Dedifferentiated amniotic fluid mesenchymal stem cell (primary cell): Measurements from ENCODE around the gene CPM.

Experiments used
- DNase-seq: peaks from one replicate; pipeline ENCODE4 v3.0.0-alpha.2; 2016; ENCODE audit errors: extremely low spot score

The CPM gene

DNA sequence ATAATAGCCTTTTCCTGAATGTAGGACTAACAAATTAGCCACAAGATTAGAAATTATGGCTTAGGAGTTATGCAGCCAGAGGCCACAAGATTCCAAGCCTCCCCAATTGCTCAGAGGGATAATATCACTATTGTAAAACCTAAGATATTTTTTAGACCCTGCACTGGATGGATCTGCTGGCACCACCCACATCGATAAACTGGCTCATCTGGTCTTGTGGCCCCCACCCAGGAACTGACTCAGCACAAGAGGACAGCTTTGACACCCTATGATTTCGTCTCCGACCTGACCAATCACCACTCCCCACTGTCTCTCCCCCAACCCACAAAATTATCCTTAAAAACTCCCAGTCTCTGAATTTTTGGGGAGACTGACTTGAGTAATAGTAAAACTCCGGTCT, 54.7 kb downstream of the CPM start:
- no peak for DNase-seq

DNA sequence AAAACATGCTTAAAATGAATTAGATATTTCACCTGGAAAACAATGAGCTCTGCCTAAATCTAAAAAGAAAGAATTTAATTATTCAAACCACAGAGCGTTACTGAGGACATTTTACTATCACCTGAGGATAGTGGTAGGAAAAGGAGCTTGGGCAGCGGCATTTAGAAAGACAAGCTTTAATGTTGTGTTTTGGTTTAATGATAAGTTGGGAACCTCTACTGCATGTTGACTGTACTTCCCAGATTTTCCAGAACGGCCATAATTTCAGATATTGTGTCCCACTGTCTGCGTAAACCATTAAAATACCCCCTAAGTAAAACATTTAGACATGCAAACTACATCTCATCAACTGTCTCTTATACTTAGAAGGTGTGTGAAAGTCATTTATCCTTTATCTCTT, 55.4 kb downstream of the CPM start:
- DNase-seq = no peak

DNA sequence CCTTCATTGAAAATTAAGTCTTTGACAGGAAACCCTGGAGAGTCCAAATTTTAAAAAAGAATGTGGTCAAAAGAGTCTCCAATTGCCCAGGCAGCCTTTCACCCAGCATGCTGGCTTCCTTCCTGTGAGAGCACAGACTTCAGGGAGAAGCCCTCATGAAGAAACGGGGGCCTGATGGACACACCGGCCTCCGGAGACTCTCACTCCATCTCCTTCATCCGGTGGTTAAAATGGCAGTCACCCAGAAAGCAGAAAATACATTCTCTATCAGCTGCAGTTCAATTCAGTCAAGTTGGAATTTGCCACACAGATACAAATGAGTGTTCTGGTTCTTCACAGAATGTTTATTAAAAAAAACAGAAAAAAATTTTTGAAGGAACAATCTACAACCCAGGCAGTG, 56.5 kb downstream of the CPM start:
- DNase-seq = no peak

DNA sequence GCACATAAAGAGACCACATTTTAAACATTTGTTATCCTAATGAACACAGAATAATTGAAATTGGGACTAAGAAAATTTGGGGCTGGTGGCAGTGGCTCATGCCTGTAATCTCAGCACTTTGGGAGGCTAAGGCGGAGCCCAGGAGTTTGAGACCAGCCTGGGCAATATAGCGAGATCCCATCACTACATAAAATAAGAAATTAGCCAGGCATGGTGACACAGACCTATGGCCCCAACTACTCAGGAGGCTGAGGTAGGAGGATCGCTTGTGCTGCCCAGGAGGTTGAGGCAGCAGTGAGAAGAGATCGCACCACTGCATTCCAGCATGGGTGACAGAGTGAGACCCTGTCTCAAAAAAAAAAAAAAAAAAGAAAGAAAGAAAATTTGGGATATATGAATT, 59.7 kb downstream of the CPM start:
- no peak for DNase-seq

DNA sequence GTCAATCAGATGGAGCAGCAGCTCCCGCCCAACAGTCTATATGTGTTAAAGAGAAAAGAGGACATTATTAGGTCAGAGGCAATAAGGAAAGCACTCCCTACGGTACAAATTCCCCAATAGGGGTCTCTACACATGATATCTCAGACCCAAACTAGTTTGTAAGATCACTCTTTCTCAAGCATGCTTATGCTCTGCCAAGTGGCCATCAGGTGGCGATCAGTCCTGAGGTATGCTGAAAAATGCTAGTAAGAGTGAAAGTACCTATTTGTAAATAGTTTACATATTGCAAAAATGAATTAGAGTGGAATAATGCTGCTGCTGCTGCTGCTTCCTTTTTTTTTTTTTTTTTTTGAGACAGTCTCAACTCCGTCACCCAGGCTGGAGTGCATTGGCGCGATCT, 61.0 kb downstream of the CPM start:
- DNase-seq = no peak

- DNase-seq = no peak
Observed at GRCh38 chr12:68871396-68871795, 61.6 kb downstream of the CPM start.

GRCh38 chr12:68870443-68870842, 62.5 kb downstream of the CPM start:
- no peak for DNase-seq

GRCh38 chr12:68870011-68870410, 63.0 kb downstream of the CPM start:
- no peak for DNase-seq

DNA sequence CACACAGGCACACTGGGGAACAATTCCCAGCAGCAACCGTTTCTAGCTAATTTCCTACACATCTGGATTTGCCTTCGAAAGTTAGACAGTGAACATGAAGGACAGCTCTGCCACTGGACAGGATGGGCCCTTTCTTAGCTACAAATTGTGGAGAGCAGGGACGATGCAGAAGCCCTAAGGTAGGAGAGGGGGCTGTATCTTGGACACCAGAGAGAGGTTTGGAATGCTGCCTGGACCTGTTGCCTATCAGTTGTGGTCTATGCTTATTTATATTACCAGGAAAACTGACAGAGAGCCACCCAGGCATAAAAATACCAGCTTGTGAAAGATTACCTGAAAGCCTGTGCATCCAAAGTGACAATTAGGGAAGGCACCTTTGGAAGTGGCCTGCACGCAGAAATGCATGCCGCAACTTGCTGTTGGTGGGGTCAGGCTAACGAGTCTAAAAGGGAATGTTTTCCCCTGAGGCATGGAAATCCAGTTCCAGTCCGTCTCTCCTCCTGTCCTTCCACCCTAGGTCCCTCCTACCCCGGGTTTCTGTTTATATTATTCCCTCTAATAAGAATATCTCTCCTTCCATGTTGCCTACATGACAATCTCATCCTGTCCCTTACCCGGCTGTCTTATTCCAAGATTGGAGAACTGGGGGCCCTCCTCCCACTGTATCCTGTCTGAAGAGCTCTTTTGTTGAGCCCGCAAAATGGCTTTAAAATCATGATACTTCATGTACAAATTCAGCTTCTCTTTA, 64.8 kb downstream of the CPM start:
- no peak for DNase-seq

GRCh38 chr12:68867606-68868005, 65.4 kb downstream of the CPM start:
- no peak for DNase-seq

DNA sequence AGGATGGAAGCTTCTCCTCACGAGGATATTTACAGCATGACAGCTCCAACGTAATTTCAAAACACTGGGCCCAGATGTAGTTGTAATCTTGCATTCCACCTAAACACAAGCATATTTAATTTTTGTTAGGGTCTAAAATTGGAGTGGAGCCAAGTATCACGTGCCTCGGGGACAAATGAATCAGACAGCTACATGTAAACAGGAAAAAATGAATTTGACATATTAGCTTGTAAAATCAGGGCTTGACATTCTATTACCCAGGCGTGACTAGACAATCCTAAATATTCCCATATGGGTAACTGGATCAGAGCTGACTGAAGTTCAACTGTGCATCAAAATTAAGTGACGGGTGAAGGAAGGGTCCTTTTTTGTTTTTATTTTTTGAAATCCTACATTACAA, 66.0 kb downstream of the CPM start:
- DNase-seq = no peak

DNA sequence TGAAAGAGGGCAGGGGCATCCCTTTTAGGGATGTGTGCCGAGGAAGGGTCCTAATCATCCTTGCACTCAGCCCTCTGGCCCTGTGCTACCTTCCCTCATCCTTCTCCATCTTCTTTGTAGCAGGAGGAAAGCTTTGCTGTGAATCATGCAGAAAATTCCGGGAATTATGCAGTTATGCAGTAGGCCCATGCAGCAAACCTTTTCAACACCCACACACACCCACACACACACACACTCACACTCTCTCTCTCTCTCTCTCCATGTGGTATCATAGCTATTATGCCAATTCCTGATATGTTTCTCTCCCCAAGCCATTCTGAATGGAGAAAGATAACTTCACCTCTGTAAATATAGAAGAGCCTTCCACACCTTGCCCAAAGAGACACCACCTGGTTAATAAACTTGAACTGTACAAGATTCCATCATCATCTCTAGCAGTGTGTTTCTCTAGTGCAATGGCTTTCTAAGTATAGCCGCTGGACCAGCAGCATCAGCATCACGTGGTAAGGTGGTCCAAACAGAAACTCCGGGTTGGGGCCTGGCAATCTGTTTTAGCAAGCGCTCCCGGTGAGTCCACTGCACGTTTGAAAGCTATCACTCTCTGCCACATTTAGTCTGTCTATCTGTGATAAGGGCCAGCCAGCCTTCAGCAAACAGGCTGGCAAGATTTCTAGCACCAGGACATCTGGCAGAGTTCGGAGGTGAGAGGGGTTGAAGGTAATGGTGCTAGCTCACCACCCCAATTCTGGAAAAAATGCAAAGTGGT, 67.4 kb downstream of the CPM start:
- no peak for DNase-seq

- DNase-seq = no peak
Observed at GRCh38 chr12:68864604-68865003, 68.4 kb downstream of the CPM start.

DNA sequence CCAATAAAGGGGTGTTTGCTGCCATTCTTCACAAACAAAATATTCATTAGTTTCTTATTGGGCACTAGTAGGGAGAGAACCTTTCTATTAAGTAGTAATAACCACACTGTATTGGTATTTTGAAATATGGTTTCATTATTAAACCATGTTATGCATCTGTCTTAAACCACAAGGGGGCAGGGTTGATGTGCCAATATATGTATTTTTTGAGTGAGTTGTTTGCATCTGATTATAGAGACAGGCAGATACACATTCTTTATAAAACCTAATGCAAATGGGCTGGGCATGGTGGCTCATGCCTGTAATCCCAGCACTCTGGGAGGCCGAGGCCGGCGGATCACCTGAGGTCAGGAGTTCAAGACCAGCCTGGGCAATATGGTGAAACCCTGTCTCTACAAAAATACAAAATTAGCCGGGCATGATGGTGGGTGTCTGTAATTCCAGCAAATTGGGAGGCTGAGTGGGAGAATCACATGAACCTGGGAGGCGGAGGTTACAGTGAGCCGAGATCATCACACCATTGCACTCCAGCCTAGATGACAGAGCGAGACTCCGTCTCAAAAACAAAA, 69.0 kb downstream of the CPM start:
- peak; percentile 50 for DNase-seq

GRCh38 chr12:68863109-68863770, 69.7 kb downstream of the CPM start:
- DNase-seq = no peak

DNA sequence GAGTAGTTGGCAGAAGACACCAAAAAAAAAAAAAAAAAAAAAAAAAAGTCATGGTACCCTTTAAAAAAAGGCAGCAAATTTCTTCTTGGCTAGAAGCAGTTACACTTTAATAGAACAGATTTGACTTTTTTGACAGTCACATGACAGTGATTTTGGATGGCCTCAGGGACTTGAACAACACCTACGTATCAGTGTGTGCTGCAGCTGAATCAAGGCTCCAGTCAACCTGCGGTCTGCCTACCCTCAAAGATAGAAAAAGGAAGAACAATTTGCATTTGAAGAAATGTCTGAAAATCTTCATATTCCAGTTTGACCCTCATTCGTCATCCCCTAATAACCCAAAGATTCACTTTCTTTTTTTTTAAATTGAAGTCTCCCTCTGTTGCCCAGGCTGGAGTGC, 71.1 kb downstream of the CPM start:
- DNase-seq = no peak

GRCh38 chr12:68856510-68856909, 76.5 kb downstream of the CPM start:
- DNase-seq = no peak

DNA sequence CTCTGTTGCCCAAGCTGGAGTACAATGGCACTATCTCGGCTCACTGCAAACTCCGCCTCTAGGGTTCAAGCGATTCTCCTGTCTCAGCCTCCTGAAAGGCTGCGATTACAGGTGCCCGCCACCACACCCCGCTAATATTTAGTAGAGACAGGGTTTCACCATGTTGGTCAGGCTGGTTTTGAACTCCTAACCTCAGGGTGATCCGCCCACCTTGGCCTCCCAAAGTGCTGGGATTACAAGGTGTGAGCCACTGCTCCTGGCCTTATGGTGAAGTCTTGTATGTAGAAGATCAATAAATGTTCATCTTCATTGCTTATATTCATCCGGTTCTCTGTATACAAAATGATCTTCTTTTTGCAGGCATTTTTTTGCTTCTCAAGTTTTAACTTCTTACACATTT, 77.2 kb downstream of the CPM start:
- DNase-seq = no peak

DNA sequence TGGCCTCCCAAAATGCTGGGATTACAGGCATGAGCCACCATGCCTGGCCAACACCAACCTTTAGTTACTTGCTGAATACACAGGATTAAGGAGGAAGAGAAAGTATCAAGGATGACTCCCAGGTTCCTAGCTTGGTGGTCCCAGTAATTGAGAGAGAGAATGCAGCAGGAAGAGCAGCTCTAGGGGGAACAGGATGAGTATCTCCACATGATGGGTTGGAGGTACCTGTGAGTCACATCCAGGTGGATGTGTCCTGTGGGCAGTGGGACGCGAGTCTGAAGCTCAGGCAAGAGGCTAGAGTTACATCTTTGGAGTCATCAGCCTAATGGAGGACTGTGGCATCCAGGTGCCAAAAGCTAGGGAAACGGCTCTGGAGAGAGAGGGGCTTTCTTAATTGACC, 77.9 kb downstream of the CPM start:
- no peak for DNase-seq

GRCh38 chr12:68854554-68854953, 78.4 kb downstream of the CPM start:
- DNase-seq = no peak

DNA sequence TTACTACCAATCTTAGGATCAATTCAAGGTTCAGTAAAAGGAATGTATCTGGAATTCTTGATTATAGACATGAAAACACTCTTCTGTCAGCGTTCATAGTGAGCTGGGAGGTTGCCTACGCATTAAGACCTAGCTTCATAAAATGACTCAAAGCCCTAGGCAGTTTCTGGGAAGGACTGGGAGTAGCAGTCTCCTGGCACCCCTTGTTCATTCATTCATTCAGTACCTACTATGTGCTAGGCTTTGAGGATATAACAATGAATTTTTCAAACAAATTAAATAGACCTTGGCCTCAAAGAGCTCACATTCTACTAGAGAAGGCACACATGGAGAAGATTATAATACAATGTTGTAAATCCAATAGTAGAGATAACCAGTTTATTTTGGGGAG, 78.9 kb downstream of the CPM start:
- no peak for DNase-seq

DNA sequence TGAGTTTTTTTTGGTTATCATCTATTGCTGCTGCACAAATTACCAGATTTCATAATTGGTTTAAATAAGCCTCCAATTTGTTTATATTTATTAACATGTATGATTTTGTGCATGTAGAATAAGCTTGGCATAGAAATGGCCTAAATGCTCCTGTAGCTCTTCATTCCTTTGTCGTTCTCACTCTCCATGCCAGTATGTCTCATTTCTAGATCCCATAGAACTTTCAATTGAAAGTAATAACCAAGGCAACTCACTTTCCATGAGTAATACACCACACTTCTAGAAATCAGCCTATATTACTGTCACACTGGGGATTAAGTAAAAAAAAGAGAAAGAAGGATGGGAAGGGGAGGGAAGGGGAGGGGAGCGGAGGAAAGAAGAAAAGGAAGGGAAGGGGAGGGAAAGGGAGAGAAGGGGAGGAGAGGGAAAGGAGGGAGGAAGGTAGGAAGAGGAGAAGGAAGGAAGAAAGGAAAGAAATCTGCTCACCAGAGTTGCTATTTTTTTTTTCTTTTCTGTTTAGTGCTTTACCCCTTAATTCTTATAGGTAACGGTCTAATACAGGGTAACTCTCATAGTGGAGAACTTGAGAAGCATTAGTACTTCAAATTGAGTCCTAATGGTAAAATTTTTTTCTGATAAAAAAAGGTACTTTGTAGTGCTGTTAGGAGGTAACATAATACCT, 79.4 kb downstream of the CPM start:
- no peak for DNase-seq
